Chondrocyte (in vitro differentiated cells): ENCODE results near the gene AKAP13. TPM values are rescaled to one million over a fixed set of nuclear protein-coding genes. Genes with fewer than 3 reads are reported as not detected.

ENCODE experiments used
- DNase-seq: peaks from one replicate; pipeline ENCODE4 v3.0.0; 2021; ENCODE audit warnings: mixed read lengths, low spot score
- H3K27ac Mint-ChIP-seq: one replicate; pipeline ENCODE4 v1.8.0; 2021; ENCODE audit warnings: mild to moderate bottlenecking, moderate library complexity, mixed read lengths; ENCODE audit not compliant: unreplicated experiment
- H3K27me3 Mint-ChIP-seq: 2 replicates; pipeline ENCODE4 v1.8.0; 2021; ENCODE audit warnings: low read depth, mixed read lengths
- H3K36me3 Mint-ChIP-seq: 2 replicates; pipeline ENCODE4 v1.8.0; 2021; ENCODE audit warnings: low read depth, mixed read lengths
- H3K4me1 Mint-ChIP-seq: 2 replicates; pipeline ENCODE4 v1.8.0; 2021; ENCODE audit warnings: low read depth, mild to moderate bottlenecking, mixed read lengths
- H3K4me3 Mint-ChIP-seq: one replicate; pipeline ENCODE4 v1.8.0; 2021; ENCODE audit warnings: mild to moderate bottlenecking, moderate library complexity, mixed read lengths; ENCODE audit not compliant: unreplicated experiment
- H3K9me3 Mint-ChIP-seq: 2 replicates; pipeline ENCODE4 v1.8.0; 2021; ENCODE audit warnings: low read depth, mixed read lengths
- CTCF ChIP-seq: fragments of 200-600 bp; sonication (generic); IDR thresholded peaks from 2 replicates; pipeline ENCODE4 v1.5.0; 2021; ENCODE audit warnings: antibody characterized with exemption, mild to moderate bottlenecking, moderate library complexity
- total RNA-seq: library from RNA; stranded (reverse); gene quantifications from 3 replicates; pipeline ENCODE4 v1.2.1, GENCODE V29; 2021

AKAP13 gene
- total RNA-seq, 1 donor from 2014 or later = 80.6 TPM

- H3K36me3 Mint-ChIP-seq = no peaks in the 10 kb centered on the region
- no peak overlapping the region for H3K27ac Mint-ChIP-seq
- DNase-seq = no peak
- no peaks in the 10 kb centered on the region for H3K27me3 Mint-ChIP-seq
- H3K9me3 Mint-ChIP-seq = no peaks in the 10 kb centered on the region
- peaks cover 7% of the 10 kb centered on the region for H3K4me1 Mint-ChIP-seq
- no peak for TF ChIP-seq CTCF
- H3K4me3 Mint-ChIP-seq = no peak overlapping the region
Measured at GRCh38 chr15:85374831-85375230, 5.6 kb upstream of the AKAP13 start.

DNA sequence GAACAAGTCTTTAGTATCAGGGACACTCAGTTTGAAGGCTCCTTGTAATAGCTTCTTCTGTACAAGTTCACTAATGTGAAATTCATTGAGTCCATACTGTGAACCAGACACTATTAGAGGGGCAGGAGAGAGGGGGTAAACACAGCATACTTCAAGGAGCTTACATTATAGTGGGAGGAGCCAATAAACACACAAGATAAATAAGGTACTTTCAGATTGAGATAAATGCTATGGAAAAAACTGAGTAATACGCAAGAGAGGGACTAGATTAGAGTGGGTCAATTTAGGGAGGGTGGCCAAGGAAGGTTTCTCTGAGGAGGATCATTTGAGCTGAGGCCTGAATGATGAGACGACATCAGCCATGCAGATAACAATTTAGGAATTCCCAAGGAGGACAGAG lies 3.1 kb upstream of the AKAP13 start:
- no peak overlapping the region for H3K4me3 Mint-ChIP-seq
- no peaks in the 10 kb centered on the region for H3K36me3 Mint-ChIP-seq
- peaks cover 16% of the 10 kb centered on the region for H3K4me1 Mint-ChIP-seq
- no peak overlapping the region for H3K27ac Mint-ChIP-seq
- H3K9me3 Mint-ChIP-seq = no peaks in the 10 kb centered on the region
- H3K27me3 Mint-ChIP-seq = no peaks in the 10 kb centered on the region
- TF ChIP-seq CTCF = no peak
- no peak for DNase-seq

GRCh38 chr15:85377986-85378385 lies 2.4 kb upstream of the AKAP13 start:
- no peak for TF ChIP-seq CTCF
- Mint-ChIP-seq H3K4me3 (no peak overlapping the region), H3K9me3 (no peaks in the 10 kb centered on the region), H3K4me1 (peaks cover 23% of the 10 kb centered on the region), H3K36me3 (no peaks in the 10 kb centered on the region), H3K27me3 (no peaks in the 10 kb centered on the region), H3K27ac (no peak overlapping the region)
- no peak for DNase-seq

GRCh38 chr15:85379403-85380131 lies 836 bp upstream of the AKAP13 start:
- H3K4me1 Mint-ChIP-seq = peaks cover 36% of the 10 kb centered on the region
- no peaks in the 10 kb centered on the region for H3K27me3 Mint-ChIP-seq
- H3K27ac Mint-ChIP-seq = peak overlapping the region; percentile 95
- H3K4me3 Mint-ChIP-seq = peak overlapping the region; percentile 91
- no peak for TF ChIP-seq CTCF
- no peaks in the 10 kb centered on the region for H3K36me3 Mint-ChIP-seq
- no peak for DNase-seq
- H3K9me3 Mint-ChIP-seq = no peaks in the 10 kb centered on the region

- TF ChIP-seq CTCF = peak; percentile 8
- peak overlapping the region; percentile 97 for H3K27ac Mint-ChIP-seq
- H3K9me3 Mint-ChIP-seq = no peaks in the 10 kb centered on the region
- H3K4me3 Mint-ChIP-seq = peak overlapping the region; percentile 91
- H3K27me3 Mint-ChIP-seq = no peaks in the 10 kb centered on the region
- no peak for DNase-seq
- H3K36me3 Mint-ChIP-seq = no peaks in the 10 kb centered on the region
- peaks cover 41% of the 10 kb centered on the region for H3K4me1 Mint-ChIP-seq
Measured at GRCh38 chr15:85380812-85381642, 624 bp downstream of the AKAP13 start.
